Loucy (cell line): ENCODE data around the gene DHRS12.

Source experiments
- H2AFZ ChIP-seq: fragments of 200-600 bp; sonication (generic); 2 replicates; pipeline ENCODE4 v1.6.0; 2016; ENCODE audit warnings: antibody characterized with exemption, mild to moderate bottlenecking, low read length, moderate library complexity
- H3F3A ChIP-seq: fragments of 200-600 bp; 2 replicates; pipeline ENCODE4 v1.6.0; 2016; ENCODE audit warnings: antibody characterized with exemption, low read depth, mild to moderate bottlenecking
- H3K27me3 ChIP-seq: fragments of 200-600 bp; sonication (generic); 2 replicates; pipeline ENCODE4 v1.6.1; 2014; ENCODE audit warnings: low read length, mild to moderate bottlenecking; ENCODE audit not compliant: insufficient read depth, poor library complexity, severe bottlenecking
- H3K36me3 ChIP-seq: fragments of 200-600 bp; sonication (generic); 2 replicates; pipeline ENCODE4 v1.6.1; 2016; ENCODE audit warnings: low read length; ENCODE audit not compliant: insufficient read depth
- H3K4me1 ChIP-seq: fragments of 200-600 bp; sonication (generic); 2 replicates; pipeline ENCODE4 v1.5.1; 2014; ENCODE audit warnings: low read length, mild to moderate bottlenecking; ENCODE audit not compliant: insufficient read depth, poor library complexity, severe bottlenecking
- H3K4me2 ChIP-seq: fragments of 200-600 bp; sonication (generic); 2 replicates; pipeline ENCODE4 v1.6.0; 2014; ENCODE audit warnings: antibody characterized with exemption, low read length, low read depth, mild to moderate bottlenecking; ENCODE audit not compliant: poor library complexity, severe bottlenecking
- H3K4me3 ChIP-seq: fragments of 200-600 bp; sonication (generic); 2 replicates; pipeline ENCODE4 v1.5.1; 2014; ENCODE audit warnings: low read length, mild to moderate bottlenecking, mixed read lengths; ENCODE audit not compliant: poor library complexity, severe bottlenecking
- H3K79me2 ChIP-seq: fragments of 200-600 bp; sonication (generic); 2 replicates; pipeline ENCODE4 v1.6.1; 2014; ENCODE audit warnings: low read length; ENCODE audit not compliant: insufficient read depth
- H3K9ac ChIP-seq: fragments of 200-600 bp; sonication (generic); 2 replicates; pipeline ENCODE4 v1.6.0; 2014; ENCODE audit warnings: mild to moderate bottlenecking, low read depth, low read length, moderate library complexity; ENCODE audit not compliant: poor library complexity, severe bottlenecking
- H3K9me2 ChIP-seq: fragments of 200-600 bp; sonication (generic); replicated peaks from 2 replicates; pipeline ENCODE4 v1.6.1; 2016; ENCODE audit warnings: low read depth, low read length, mixed read lengths
- H3K9me3 ChIP-seq: fragments of 200-600 bp; sonication (generic); 2 replicates; pipeline ENCODE4 v1.6.1; 2014; ENCODE audit warnings: mild to moderate bottlenecking, antibody characterized with exemption, low read length, low read depth; ENCODE audit not compliant: insufficient read depth
- H4K20me1 ChIP-seq: fragments of 200-600 bp; sonication (generic); 2 replicates; pipeline ENCODE4 v1.6.0; 2014; ENCODE audit warnings: antibody characterized with exemption, low read length, mild to moderate bottlenecking; ENCODE audit not compliant: insufficient read depth, poor library complexity, severe bottlenecking
- EZH2phosphoT487 ChIP-seq: fragments of 200-600 bp; IDR thresholded peaks from 2 replicates; pipeline ENCODE4 v1.6.1; 2018; ENCODE audit warnings: antibody characterized with exemption, mild to moderate bottlenecking, moderate library complexity, borderline replicate concordance
- TF ChIP-seq, protein P1 (sequence below): fragments of 200-600 bp; sonication (generic); conservative IDR thresholded peaks from 2 replicates; pipeline ENCODE4 v1.5.1; 2014; ENCODE audit warnings: mild to moderate bottlenecking, antibody characterized with exemption, low read length

DHRS12 gene

DNA sequence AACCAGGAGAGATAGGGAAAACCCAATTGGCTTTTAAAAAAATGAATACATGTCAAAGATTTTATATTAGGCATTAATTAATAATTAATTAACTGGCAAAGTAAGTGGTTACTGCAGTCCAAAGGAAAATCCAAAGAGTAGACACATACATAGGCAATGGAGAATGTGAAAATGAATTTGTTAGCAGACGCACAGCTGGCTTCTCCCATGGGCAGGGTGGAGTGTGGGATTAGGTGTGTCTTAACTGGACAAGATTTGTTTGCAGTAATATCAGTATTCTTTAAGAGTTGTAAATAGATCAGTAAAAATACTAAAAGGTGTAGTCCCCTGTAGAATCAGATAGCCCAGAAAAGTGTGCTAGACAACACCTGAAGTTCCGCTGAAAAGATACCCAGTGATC is 58.7 kb downstream of the DHRS12 start:
- no peak overlapping the region for H3K9ac ChIP-seq
- peaks cover 6% of the 10 kb centered on the region; the same call in 1 of the 2 replicates for H3K9me3 ChIP-seq
- peaks cover 6% of the 10 kb centered on the region for H3K4me1 ChIP-seq
- H3K36me3 ChIP-seq = peaks cover 29% of the 10 kb centered on the region
- H3K27me3 ChIP-seq = no peaks in the 10 kb centered on the region
- H3K79me2 ChIP-seq = no peaks in the 10 kb centered on the region
- H3K9me2 ChIP-seq = no peaks in the 10 kb centered on the region
- no peak overlapping the region for H3K4me2 ChIP-seq
- no peak overlapping the region for H3K4me3 ChIP-seq
- no peaks in the 10 kb centered on the region for H4K20me1 ChIP-seq
- no peaks in the 10 kb centered on the region for H3F3A ChIP-seq
- H2AFZ ChIP-seq = no peak overlapping the region
- TF ChIP-seq, protein P1, sequence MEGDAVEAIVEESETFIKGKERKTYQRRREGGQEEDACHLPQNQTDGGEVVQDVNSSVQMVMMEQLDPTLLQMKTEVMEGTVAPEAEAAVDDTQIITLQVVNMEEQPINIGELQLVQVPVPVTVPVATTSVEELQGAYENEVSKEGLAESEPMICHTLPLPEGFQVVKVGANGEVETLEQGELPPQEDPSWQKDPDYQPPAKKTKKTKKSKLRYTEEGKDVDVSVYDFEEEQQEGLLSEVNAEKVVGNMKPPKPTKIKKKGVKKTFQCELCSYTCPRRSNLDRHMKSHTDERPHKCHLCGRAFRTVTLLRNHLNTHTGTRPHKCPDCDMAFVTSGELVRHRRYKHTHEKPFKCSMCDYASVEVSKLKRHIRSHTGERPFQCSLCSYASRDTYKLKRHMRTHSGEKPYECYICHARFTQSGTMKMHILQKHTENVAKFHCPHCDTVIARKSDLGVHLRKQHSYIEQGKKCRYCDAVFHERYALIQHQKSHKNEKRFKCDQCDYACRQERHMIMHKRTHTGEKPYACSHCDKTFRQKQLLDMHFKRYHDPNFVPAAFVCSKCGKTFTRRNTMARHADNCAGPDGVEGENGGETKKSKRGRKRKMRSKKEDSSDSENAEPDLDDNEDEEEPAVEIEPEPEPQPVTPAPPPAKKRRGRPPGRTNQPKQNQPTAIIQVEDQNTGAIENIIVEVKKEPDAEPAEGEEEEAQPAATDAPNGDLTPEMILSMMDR = no peak
- TF ChIP-seq EZH2phosphoT487 = no peak

DNA sequence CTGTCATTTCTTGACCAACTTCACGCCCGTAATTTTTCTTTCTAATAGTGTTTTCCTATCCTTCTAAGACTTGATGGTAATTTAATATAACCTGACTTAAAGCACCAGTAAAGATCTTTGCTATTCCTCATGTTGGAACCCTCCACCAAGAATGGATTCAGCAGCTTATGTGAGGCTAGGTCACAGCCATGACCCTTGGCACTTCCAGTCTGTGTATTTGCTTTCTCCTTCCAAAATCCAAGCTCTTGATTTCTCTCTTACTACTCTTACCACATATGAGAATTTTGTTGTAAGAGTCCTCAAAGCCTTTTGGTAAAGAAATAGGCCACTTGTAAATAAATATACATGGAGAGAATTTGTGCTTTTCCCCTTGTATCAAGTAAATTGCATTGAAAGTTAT is 61.4 kb downstream of the DHRS12 start:
- Histone ChIP-seq H3K27me3 (no peaks in the 10 kb centered on the region), H3K79me2 (no peaks in the 10 kb centered on the region), H3F3A (no peaks in the 10 kb centered on the region), H3K9me2 (no peaks in the 10 kb centered on the region), H3K4me3 (no peak overlapping the region), H3K36me3 (peaks cover 32% of the 10 kb centered on the region), H3K9me3 (no peaks in the 10 kb centered on the region), H3K4me2 (no peak overlapping the region), H4K20me1 (no peaks in the 10 kb centered on the region), H3K4me1 (peaks cover 6% of the 10 kb centered on the region), H2AFZ (no peak overlapping the region), H3K9ac (no peak overlapping the region)
- TF ChIP-seq, protein P1 = no peak
- no peak for TF ChIP-seq EZH2phosphoT487

DNA sequence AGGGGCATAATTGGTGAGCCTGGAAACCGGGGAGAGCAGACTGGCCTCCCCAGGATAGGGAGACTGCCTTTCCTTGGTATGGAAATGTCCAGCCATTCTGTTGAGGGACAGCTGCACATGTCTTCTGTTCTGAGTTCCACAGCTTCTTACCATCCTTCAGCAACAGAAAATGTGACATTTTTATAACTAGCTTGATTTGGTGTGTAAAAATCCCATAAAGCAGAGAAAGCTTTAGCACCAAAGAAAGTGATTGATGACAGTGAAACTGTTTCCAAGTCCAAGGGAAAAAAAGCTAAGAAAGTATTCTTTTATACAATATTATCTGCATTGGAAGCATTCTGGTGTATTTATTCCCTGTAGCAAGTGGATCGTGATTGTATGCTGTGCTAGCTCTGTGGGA is 61.9 kb downstream of the DHRS12 start:
- no peaks in the 10 kb centered on the region for H3K9me3 ChIP-seq
- H3F3A ChIP-seq = no peaks in the 10 kb centered on the region
- no peaks in the 10 kb centered on the region for H4K20me1 ChIP-seq
- H3K4me2 ChIP-seq = no peak overlapping the region
- no peak overlapping the region for H3K9ac ChIP-seq
- peaks cover 6% of the 10 kb centered on the region for H3K4me1 ChIP-seq
- TF ChIP-seq, protein P1 = no peak
- TF ChIP-seq EZH2phosphoT487 = no peak
- H2AFZ ChIP-seq = no peak overlapping the region
- H3K79me2 ChIP-seq = no peaks in the 10 kb centered on the region
- H3K27me3 ChIP-seq = no peaks in the 10 kb centered on the region
- H3K9me2 ChIP-seq = no peaks in the 10 kb centered on the region
- peaks cover 27% of the 10 kb centered on the region for H3K36me3 ChIP-seq
- no peak overlapping the region for H3K4me3 ChIP-seq
